H7 (cell line): ENCODE results near the gene MYO1F. TPM values are rescaled to one million over a fixed set of nuclear protein-coding genes. Genes with fewer than 3 reads are reported as not detected.

Experiments used
- DNase-seq: peaks from one replicate; pipeline ENCODE4 v3.0.0; 2012
- H3K27me3 ChIP-seq: 2 replicates; pipeline ENCODE4 v1.6.0; 2011; ENCODE audit warnings: mild to moderate bottlenecking, low read length; ENCODE audit not compliant: control insufficient read depth, insufficient read depth
- H3K36me3 ChIP-seq: replicated peaks from 2 replicates; pipeline ENCODE4 v1.5.1; 2011; ENCODE audit warnings: low read length; ENCODE audit not compliant: control insufficient read depth, insufficient read depth
- H3K4me3 ChIP-seq: 2 replicates; pipeline ENCODE4 v1.5.1; 2011; ENCODE audit warnings: low read depth, mild to moderate bottlenecking, control low read depth, low read length, moderate library complexity; ENCODE audit not compliant: insufficient read depth
- total RNA-seq: library from RNA; depleted of rRNA; stranded (reverse); fragments of >200 nt; shearing (Covaris generic); gene quantifications from 2 replicates; pipeline ENCODE4 v1.2.3, GENCODE V29; 2014; rRNA removed

MYO1F gene
- total RNA-seq, 1 experiment from 2014 or later = 4.5 TPM

DNA sequence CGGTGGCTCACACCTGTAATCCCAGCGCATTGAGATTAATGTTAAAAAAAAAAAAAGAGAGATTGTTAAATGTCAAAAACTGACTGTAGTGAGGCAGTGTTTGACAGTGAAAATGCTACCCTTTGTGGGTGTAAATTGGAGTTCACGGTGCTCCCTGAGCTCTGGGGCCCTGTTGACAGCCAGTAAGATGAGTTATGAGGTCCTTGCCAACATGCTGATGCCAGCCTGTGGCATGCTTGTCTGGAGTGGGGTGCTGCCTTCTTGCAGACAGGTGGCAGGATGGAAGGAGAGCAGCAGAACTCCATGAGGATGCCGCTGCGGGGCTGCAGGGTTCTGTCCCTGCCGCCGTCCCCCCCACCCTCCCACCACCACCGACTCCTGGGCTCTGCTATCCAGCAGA is 100.7 kb downstream of the MYO1F start:
- H3K36me3 ChIP-seq = peaks cover 56% of the 10 kb centered on the region
- no peak for DNase-seq
- H3K4me3 ChIP-seq = no peak overlapping the region
- no peaks in the 10 kb centered on the region for H3K27me3 ChIP-seq

DNA sequence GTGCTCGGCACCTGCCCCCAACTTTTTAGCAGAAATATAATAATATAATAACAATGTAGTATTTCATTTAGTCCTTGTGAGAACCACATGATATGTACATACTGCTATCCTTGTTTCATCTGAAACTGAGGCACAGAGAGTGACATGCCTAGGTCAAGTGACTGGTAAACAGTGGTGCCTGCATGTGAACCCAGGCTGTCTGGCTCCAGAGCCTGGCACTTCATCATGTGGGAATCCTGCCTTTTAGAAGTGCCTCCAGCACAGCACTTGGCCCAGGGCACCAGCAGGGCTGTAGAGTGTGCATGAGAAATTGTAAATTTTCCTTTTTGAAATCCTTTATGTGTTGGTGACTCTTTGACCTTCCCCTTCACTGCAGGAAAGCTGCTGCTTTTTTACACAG is 102.2 kb downstream of the MYO1F start:
- Histone ChIP-seq H3K27me3 (no peaks in the 10 kb centered on the region), H3K36me3 (peaks cover 62% of the 10 kb centered on the region), H3K4me3 (no peak overlapping the region)
- no peak for DNase-seq

DNA sequence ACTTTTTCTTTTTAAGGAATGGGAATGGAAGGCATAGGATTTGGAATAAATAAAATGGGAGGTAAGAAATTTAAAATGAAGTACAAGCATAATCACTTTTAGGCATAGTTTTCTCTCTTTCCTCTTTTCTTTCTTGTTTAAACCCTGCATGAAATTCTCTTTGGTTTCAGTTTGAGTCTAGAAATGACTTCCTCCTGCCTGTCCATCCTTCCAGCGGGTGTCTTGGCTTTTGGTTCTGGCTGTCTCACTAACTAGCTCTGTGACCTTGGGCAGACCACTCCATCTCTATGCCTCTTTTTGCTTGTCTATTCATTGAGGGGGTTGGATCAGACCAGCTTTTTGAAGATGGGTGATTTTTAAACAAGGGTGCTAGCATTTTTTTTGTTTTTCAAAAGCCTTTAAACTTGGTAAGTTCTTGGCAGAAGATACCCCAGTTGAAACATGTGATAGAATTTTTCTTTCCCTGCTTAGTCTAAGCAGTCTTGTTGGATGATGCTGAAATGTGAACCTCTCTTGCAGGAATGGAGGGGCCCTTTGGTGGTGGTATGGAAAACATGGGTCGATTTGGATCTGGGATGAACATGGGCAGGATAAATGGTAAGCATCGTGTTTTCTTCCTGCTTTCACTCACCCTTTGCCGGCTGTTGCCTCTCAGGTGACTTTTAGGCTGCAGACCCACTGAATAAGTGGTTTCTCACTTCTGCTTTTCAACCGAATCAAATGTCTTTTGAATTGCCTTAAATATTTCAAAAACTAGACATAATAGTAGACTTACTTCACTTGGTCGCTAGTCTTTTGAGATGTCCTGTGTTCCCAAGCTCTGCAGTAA is 103.4 kb downstream of the MYO1F start:
- peaks cover 72% of the 10 kb centered on the region for H3K36me3 ChIP-seq

More for the DNA sequence above, 103.4 kb downstream of the MYO1F start:
- no peak overlapping the region for H3K4me3 ChIP-seq
- DNase-seq = no peak
- H3K27me3 ChIP-seq = no peaks in the 10 kb centered on the region

Other genes with a start within 250 kb of the MYO1F start
- gene KANK3, start 234.2 kb downstream of the MYO1F start, total RNA-seq = 1.2 and 7.3 TPM in 2 replicates
- 13.2 and 17.1 TPM in 2 replicates for gene ANGPTL4, start 213.3 kb downstream of the MYO1F start, total RNA-seq
- gene RAB11B, start 187.1 kb downstream of the MYO1F start, total RNA-seq = 16.9 and 31.4 TPM in 2 replicates
- gene MARCHF2, start 164.1 kb downstream of the MYO1F start, total RNA-seq = 44.4 and 47.8 TPM in 2 replicates
- gene HNRNPM, start 132.5 kb downstream of the MYO1F start, total RNA-seq = 114 and 155 TPM in 2 replicates
- 0.07 TPM in 2 replicates for gene PRAM1, start 74.8 kb downstream of the MYO1F start, total RNA-seq
- gene ZNF414, start 63.3 kb downstream of the MYO1F start, total RNA-seq = 7.6 and 13.1 TPM in 2 replicates
- 23.2 and 32.9 TPM in 2 replicates for gene ADAMTS10, start 33.3 kb upstream of the MYO1F start, total RNA-seq
- not detected in 2 replicates for gene NFILZ, start 53.2 kb upstream of the MYO1F start, total RNA-seq
- gene ACTL9, start 121.4 kb upstream of the MYO1F start, total RNA-seq = not detected in 2 replicates
- not detected in 2 replicates for gene OR2Z1, start 144.2 kb upstream of the MYO1F start, total RNA-seq